Lung (tissue), 12 donors: ENCODE results near the gene ACIN1. TPM values are rescaled to one million over a fixed set of nuclear protein-coding genes. Genes with fewer than 3 reads are reported as not detected.

Source experiments
- ATAC-seq: fragments of 200-7000 bp; cut with Tn5 transposase; one replicate; pipeline ENCODE4 v1.9.1; 2020; ENCODE audit warnings: moderate number of reproducible peaks; ENCODE audit not compliant: insufficient read depth, low FRiP score
- DNase-seq, 3 donors: peaks; one replicate each; pipeline ENCODE4 v3.0.0-alpha.2; 2013 to 2017
- H3K27ac ChIP-seq, 2 donors: one replicate each; pipeline ENCODE4 v1.5.1; 2013; ENCODE audit warnings: mild to moderate bottlenecking in 2 of 2, moderate library complexity in 2 of 2, control low read depth in 1 of 2, inconsistent platforms in 1 of 2, low read depth in 1 of 2, low read length in 1 of 2
- H3K27me3 ChIP-seq, 3 donors: one replicate each; pipeline ENCODE4 v1.5.1; 2013; ENCODE audit warnings: low read length in 2 of 3; ENCODE audit not compliant: control insufficient read depth in 3 of 3, insufficient read depth in 3 of 3
- H3K36me3 ChIP-seq, 4 donors: one replicate each; pipeline ENCODE4 v1.5.1; 2013; ENCODE audit warnings: low read length in 4 of 4, mild to moderate bottlenecking in 1 of 4, moderate library complexity in 1 of 4; ENCODE audit not compliant: control insufficient read depth in 4 of 4, insufficient read depth in 4 of 4
- H3K4me1 ChIP-seq, 5 donors: one replicate each; pipeline ENCODE4 v1.5.1; 2013; ENCODE audit warnings: low read length in 5 of 5, mild to moderate bottlenecking in 2 of 5, moderate library complexity in 1 of 5; ENCODE audit not compliant: control insufficient read depth in 5 of 5, insufficient read depth in 5 of 5
- H3K4me3 ChIP-seq: one replicate; pipeline ENCODE4 v1.5.1; 2013; ENCODE audit warnings: mild to moderate bottlenecking, control low read depth, moderate library complexity
- H3K9ac ChIP-seq, 2 donors: one replicate each; pipeline ENCODE4 v1.5.1; 2013; ENCODE audit warnings: low read length in 2 of 2, control low read depth in 1 of 2; ENCODE audit not compliant: insufficient read depth in 1 of 2
- H3K9me3 ChIP-seq, 4 donors: one replicate each; pipeline ENCODE4 v1.5.1; 2013; ENCODE audit warnings: low read length in 3 of 4, mild to moderate bottlenecking in 1 of 4, moderate library complexity in 1 of 4; ENCODE audit not compliant: control insufficient read depth in 4 of 4, insufficient read depth in 3 of 4
- WGBS, 2 donors: extraction: QIAGEN DNeasy Blood & Tissue Kit; methylation state at CpG; one replicate each; pipeline ENCODE4 v1.1.7; 2013; 5-methylcytosine and 5-hydroxymethylcytosine counted together
- polyA plus RNA-seq, 2 donors: library from polyadenylated mRNA; stranded (reverse); fragments of 200-250 nt; gene quantifications; one replicate each; pipeline ENCODE4 v1.2.1, GENCODE V29; 2013
- total RNA-seq, 2 donors: library from RNA; depleted of rRNA in 1 of 2; stranded (reverse); fragments of >200 nt in 1 of 2; gene quantifications; one replicate each; pipeline ENCODE4 v1.2.1, GENCODE V29; 2014 to 2021
- TF ChIP-seq, protein P1 (sequence below): IDR thresholded peaks from 2 replicates; pipeline ENCODE4 v1.5.1; 2012; ENCODE audit warnings: mild to moderate bottlenecking; ENCODE audit errors: control extremely low read depth, extremely low read depth
- donor health status: control.
- donor health status: control.
- donor health status: Bipolar disorder and iron deficiency.
- donor health status: healthy.
- donor health status: DM: yes; HTN: yes; CAD: no.

ACIN1 gene
- total and polyA plus RNA-seq, 4 donors: 76.3 to 154 (median 115) TPM

DNA sequence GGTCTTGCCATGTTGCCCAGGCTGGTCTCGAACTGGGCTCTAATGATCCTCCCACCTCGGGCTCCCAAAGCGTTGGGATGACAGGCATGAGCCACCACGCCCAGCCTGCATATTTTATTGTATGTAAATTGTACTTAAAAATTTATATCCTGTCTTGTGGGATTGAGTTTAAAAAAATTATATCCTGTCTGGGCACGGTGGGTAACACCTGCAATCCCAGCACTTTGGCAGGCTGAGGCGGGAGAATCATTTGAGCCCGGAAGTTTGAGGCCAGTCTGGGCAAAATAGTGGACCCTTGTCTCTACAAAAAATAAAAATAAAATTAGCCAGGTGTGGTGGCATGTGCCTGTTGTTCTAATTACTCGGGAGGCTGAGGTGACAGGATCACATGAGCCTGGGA lies 38.0 kb upstream of the ACIN1 start:
- DNase-seq (no peak), ATAC-seq (no peak)
- H3K9me3 ChIP-seq: no peaks in the 10 kb centered on the region
- H3K9ac ChIP-seq: no peak overlapping the region
- TF ChIP-seq, protein P1, sequence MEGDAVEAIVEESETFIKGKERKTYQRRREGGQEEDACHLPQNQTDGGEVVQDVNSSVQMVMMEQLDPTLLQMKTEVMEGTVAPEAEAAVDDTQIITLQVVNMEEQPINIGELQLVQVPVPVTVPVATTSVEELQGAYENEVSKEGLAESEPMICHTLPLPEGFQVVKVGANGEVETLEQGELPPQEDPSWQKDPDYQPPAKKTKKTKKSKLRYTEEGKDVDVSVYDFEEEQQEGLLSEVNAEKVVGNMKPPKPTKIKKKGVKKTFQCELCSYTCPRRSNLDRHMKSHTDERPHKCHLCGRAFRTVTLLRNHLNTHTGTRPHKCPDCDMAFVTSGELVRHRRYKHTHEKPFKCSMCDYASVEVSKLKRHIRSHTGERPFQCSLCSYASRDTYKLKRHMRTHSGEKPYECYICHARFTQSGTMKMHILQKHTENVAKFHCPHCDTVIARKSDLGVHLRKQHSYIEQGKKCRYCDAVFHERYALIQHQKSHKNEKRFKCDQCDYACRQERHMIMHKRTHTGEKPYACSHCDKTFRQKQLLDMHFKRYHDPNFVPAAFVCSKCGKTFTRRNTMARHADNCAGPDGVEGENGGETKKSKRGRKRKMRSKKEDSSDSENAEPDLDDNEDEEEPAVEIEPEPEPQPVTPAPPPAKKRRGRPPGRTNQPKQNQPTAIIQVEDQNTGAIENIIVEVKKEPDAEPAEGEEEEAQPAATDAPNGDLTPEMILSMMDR: no peak
- no peak overlapping the region for H3K4me3 ChIP-seq
- peaks cover 0 to 6% (median 0%) of the 10 kb centered on the region in 5 donors for H3K4me1 ChIP-seq
- WGBS, 2 donors: 71 to 81% methylated on average over 8 of the region's 8 CpGs
- H3K27me3 ChIP-seq: no peaks in the 10 kb centered on the region
- peaks cover 0 to 48% (median 20%) of the 10 kb centered on the region in 4 donors for H3K36me3 ChIP-seq
- H3K27ac ChIP-seq: no peak overlapping the region

DNA sequence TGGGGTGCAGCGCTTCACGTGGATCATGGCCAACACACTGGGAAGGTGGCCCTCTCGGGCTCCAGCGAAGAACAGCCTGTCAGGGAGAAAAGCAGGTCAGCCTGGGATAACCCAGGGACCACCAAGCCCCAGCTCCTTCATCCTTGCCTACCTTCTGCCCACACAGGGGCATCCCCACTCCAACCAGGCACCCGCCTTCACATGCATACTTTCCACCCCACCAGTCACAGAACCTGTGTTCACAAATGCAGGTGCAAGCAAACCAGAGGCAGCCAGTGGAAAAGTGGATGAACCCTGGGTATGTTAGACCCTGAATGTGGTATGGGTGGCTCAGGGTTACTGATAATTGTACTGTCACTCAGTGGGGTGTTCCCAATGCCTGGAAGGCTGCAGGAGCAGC lies 36.5 kb upstream of the ACIN1 start:
- no peak overlapping the region for H3K4me3 ChIP-seq
- H3K9me3 ChIP-seq: no peaks in the 10 kb centered on the region
- no peak overlapping the region for H3K27ac ChIP-seq
- H3K4me1 ChIP-seq: no peaks in the 10 kb centered on the region
- H3K9ac ChIP-seq: no peak overlapping the region
- DNase-seq (no peak), ATAC-seq (no peak)
- H3K36me3 ChIP-seq: peaks cover 0 to 48% (median 19%) of the 10 kb centered on the region in 4 donors
- WGBS, 2 donors: 79 to 80% methylated on average over 5 of the region's 5 CpGs
- no peaks in the 10 kb centered on the region for H3K27me3 ChIP-seq
- TF ChIP-seq, protein P1: no peak

DNA sequence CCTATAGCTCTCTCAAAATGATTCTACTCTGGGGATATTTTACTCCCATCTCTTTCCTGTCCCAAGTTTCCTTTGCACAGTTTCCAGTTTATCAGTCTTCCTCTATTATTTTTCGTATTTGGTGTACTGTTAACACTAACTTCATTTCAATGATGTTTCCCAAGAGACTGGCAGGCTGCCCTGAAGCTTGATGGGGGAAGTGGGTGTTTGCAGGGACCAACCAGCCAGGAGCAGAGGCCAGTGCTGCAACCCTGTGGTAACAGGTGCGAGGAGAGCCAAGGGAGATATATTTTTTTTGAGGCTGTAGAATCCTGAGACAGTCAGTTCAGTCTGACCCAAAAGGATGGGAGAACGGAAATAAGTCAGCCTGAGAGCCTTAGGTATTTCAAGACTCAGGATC lies 35.9 kb upstream of the ACIN1 start:
- Histone ChIP-seq H3K27ac (no peak overlapping the region), H3K9me3 (no peaks in the 10 kb centered on the region), H3K9ac (no peak overlapping the region), H3K4me3 (no peak overlapping the region), H3K27me3 (no peaks in the 10 kb centered on the region), H3K36me3 (peaks cover 0 to 45% (median 20%) of the 10 kb centered on the region in 4 donors), H3K4me1 (no peaks in the 10 kb centered on the region)
- 28 to 39% methylated on average over 3 of the region's 3 CpGs for WGBS, 2 donors
- ATAC-seq: peak; percentile 19
- no peak for DNase-seq
- TF ChIP-seq, protein P1: no peak

DNA sequence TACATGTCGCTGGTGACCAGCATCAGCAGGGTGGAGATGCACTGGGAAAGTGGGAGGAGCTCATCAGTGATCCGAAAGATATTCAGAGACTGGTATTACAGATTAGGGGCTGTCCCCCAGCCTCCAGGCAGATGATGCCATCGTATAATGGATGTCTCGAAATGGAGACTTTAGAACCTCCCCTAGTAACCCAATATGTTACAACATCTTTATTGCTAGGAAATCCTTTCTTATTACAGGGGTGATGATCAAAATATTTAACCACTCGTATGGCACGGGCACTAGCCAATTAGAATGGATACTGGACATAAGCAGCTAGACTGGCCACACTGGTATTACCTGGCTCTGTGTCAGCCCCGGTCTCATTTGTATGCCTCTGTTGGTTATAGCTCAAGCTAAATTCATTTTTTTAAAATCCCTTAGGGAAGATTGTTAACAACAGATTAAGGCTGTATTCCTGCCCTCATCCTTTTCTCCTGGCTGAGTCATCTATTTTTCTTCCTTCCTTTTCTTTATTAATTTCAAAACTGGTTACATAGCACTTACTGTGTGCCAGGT lies 34.9 kb upstream of the ACIN1 start:
- TF ChIP-seq, protein P1: no peak
- 82 to 84% methylated on average over 7 of the region's 7 CpGs for WGBS, 2 donors
- Histone ChIP-seq H3K27me3 (no peaks in the 10 kb centered on the region), H3K36me3 (peaks cover 0 to 45% (median 21%) of the 10 kb centered on the region in 4 donors), H3K4me1 (no peaks in the 10 kb centered on the region), H3K9ac (no peak overlapping the region), H3K9me3 (no peaks in the 10 kb centered on the region), H3K4me3 (no peak overlapping the region), H3K27ac (no peak overlapping the region)
- ATAC-seq (no peak), DNase-seq (no peak)
